ENCODE measurements around the gene CLPSL2. TPM values are rescaled to one million over a fixed set of nuclear protein-coding genes. Genes with fewer than 3 reads are reported as not detected.
"Not testable (repeated sequence)": the region's sequence is repeated elsewhere in the genome, so short reads cannot be mapped to it uniquely, and the experiment has no call there.

CLPSL2 gene, protein sequence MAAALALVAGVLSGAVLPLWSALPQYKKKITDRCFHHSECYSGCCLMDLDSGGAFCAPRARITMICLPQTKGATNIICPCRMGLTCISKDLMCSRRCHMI
- not detected in 2 replicates for total RNA-seq

DNA sequence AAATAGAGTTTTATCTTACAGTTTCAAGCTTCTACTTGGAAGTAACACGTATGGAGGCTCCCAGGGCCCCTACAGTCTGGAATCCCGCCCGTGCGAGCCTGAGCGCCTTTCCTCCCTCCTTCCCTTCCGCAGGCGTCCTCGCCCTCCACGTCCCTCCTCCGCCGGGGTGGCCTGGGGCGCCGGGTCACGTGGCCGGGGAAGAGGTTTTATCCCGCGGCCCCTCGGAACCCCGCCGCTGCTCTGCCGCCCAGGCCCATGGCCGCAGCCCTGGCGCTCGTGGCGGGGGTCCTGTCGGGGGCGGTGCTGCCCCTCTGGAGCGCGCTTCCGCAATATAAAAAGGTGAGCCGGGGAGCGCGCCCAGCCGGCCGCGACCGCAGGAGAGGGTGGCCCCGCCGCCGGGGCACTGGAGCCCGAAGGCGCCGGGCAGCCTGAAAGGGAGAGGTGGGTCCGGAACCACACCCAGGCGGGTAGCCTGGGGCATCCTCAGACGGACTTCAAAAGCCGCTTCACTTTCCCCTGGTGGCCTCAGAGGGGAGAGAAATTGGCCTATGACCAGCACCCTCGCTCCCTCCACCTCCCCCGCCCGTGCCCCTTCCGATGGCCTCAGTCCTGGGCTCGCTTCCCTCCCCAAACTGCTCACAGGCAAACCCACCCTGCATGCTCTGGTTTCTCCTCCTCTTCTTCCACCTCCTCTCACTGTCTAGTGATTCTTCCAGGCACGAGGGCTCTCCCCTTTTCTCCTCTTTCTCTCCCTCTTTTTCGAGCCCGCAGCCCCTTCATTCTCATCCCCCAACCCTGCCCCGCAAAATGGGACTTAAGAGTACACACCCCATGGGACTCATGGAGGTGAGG lies at the start of gene CLPSL2:
CLPSL2 (plus strand) TSS at position 235 of the 852 bp plus-strand sequence; CDS start at position 256, 21 bp downstream.
- H3K4me3 Mint-ChIP-seq, result peak within 1 kb of the TSS; percentile 69
- peaks cover 37% of the 10 kb centered on the region for H3K27me3 Mint-ChIP-seq
- H3K36me3 Mint-ChIP-seq (ENCODE audit: low read depth), result no peaks in the 10 kb centered on the region
- H3K4me1 Mint-ChIP-seq, result peaks cover 3% of the 10 kb centered on the region
- peak; percentile 61 for DNase-seq
- no peaks in the 10 kb centered on the region for H3K9me3 Mint-ChIP-seq
- intact Hi-C loops (cut with micrococcal nuclease), result no loop called here
- H3K27ac Mint-ChIP-seq, result no peak within 1 kb of the TSS

DNA sequence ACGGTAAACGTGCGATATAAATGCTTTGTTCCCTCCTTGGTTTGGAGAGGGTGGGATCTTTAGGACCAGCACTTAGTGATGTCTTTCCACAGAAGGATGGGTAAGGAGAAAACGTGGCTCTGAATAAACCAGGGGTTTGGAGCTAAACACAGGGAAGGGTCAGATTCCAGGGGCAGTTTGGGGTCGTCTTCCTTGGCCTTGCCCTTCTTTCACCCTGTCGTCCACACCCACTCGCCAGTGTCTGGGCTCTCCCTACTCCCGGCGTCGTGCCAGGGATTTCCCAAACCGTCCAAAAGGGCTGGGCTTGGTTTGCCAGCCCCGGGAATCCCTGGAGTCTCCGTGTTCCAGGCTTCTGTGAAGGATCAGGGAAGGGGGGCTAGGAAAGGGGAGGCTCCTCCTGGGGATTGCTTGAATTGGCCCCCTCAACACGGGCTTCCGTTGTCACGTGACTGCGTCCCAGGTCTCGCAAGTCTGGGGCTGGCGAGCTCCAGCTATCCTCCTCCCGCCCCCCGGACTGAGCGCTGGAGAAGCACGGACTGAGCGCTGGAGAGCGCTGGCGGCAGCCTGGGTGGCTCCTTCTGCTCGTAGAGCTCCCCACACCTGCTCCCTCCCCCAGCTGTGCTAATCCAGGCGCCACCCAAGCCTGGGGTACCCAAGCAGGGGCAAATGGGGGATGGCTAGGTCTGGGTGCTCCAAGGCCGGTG lies 49.0 kb upstream of the CLPSL2 start:
- H3K27me3 Mint-ChIP-seq, result no peaks in the 10 kb centered on the region
- H3K27ac Mint-ChIP-seq, result peak overlapping the region; percentile 84
- no peaks in the 10 kb centered on the region for H3K9me3 Mint-ChIP-seq
- intact Hi-C loops (cut with micrococcal nuclease), result loop anchor here (2.0 kb wide), 1 partner anchor 39 kb away; the partner anchor contains the start of gene FKBP5
- H3K4me3 Mint-ChIP-seq, result peak overlapping the region; percentile 65
- no peak for DNase-seq
- peaks cover 68% of the 10 kb centered on the region for H3K4me1 Mint-ChIP-seq
- no peaks in the 10 kb centered on the region for H3K36me3 Mint-ChIP-seq (ENCODE audit: low read depth)

DNA sequence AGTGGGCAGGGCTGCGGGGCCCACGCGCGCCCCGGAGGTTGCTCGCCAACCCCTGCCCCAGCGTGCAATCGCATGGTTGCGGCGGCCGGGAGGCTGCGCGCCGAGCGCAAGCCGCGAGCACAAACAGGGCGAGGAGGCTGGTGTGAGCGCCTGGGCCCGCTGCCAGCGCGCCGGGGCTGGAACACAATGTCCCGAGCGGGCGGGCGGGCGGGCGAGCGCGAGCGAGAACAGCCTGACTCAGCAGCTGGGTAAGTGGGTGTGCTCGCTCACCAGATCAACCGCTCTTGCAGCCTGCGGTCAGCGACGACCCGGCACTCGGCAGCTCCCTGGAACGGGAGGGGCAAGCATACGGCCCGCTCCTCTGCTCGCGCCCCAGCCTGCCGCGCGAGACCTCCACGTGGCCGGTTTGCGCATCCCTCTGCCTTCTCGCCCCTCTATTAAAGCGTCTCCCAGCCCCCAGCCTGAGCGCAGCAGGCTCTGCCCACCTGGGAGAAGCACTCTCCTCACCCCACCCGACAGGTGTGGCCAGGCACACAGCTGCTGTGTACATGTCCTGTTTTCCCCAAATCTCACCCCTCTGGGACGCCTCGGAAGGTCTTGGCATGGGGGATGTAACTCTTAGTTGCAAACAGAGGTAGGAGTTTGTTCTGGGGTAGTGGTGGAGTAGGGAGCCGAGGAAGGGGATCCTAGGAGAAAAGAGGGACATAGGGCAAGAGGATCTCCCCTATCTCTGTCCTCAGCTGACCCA lies 48.3 kb upstream of the CLPSL2 start:
- Mint-ChIP-seq H3K36me3 (ENCODE audit: low read depth) (no peaks in the 10 kb centered on the region), H3K27me3 (no peaks in the 10 kb centered on the region), H3K4me1 (peaks cover 73% of the 10 kb centered on the region), H3K9me3 (no peaks in the 10 kb centered on the region), H3K4me3 (peak overlapping the region; percentile 65), H3K27ac (peak overlapping the region; percentile 95)
- peak; percentile 95 for DNase-seq
- intact Hi-C loops (cut with micrococcal nuclease), result loop anchor here (1.0 to 2.0 kb wide), 4 partner anchors 9 to 425 kb away; partner anchors contain the start of gene FKBP5

DNA sequence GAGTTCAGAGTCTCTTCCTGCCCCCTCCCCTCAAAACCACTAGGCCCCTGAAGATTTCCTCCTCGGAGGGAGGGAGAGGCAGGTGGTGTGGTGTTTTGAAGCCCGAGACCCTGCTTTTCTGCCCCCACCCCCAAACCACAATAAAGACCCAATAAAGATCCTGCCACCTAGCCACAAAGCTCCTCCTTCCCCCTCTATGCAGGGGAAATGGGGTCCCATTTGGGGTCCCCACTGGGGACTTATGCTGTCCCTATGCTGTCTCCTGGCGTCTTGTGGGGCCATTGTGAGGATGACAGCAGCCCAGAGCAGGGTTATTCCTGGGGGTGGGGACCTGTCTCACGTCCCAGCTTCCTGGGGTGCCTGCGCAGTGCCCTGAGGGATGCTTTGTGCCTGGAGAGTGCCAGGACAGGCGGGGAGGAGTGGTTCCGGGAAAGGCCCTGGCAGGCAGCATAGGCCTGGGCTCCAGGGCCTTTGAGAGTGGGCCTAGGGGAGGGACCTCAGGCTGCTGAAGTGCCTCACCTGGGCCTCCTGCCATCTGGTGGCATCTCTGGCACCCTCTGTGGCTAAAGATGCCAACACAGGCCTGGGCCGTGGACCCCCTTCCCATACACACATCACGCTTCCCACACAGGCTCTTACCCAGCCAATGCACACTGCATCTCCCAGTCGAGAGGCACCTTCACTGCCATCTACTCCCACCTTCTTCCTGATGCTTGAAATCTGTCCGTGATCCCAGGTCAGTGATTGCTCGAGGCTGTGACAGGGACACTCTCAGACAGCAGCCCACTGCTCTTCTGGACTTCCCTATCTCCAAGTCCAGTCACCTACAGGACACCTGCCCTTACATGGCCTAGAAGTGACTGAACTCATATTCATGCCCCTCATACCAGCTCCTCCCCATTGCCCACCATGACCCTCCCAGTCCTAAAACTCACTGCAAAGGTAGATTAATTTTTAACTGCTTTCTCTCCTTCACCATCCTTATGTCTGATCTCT lies 47.4 kb upstream of the CLPSL2 start:
- intact Hi-C loops (cut with micrococcal nuclease), result loop anchor here (1.0 to 2.0 kb wide), 3 partner anchors 10 to 426 kb away; no protein-coding TSS in a partner anchor
- no peaks in the 10 kb centered on the region for H3K9me3 Mint-ChIP-seq
- peak; percentile 75 for DNase-seq
- H3K4me1 Mint-ChIP-seq, result peaks cover 71% of the 10 kb centered on the region
- H3K27me3 Mint-ChIP-seq, result no peaks in the 10 kb centered on the region
- no peaks in the 10 kb centered on the region for H3K36me3 Mint-ChIP-seq (ENCODE audit: low read depth)
- H3K4me3 Mint-ChIP-seq, result peak overlapping the region; percentile 65
- peak overlapping the region; percentile 95 for H3K27ac Mint-ChIP-seq

DNA sequence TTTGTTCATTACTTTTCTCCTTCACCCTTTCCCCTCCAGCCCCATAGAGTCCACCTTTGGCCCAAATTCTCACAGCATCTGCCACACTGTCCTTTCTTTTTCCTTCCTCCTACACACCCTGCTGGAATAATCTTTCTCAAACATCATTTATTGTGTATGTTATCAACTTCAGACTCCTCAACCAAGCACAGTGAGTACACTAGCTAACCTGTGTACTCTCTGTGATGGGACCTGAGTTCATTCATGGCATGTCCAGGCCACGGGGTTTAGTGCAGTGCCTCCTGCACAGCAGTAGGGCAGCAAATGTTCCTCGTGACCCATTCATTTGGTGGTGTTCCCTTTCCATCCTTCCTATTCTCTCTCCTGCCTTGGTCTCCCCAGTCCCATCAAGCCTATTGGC lies 46.7 kb upstream of the CLPSL2 start:
- Mint-ChIP-seq H3K36me3 (ENCODE audit: low read depth) (no peaks in the 10 kb centered on the region), H3K27me3 (no peaks in the 10 kb centered on the region), H3K27ac (peak overlapping the region; percentile 62), H3K4me3 (peak overlapping the region; percentile 62), H3K9me3 (no peaks in the 10 kb centered on the region), H3K4me1 (peaks cover 66% of the 10 kb centered on the region)
- no peak for DNase-seq
- intact Hi-C loops (cut with micrococcal nuclease), result loop anchor here (2.0 to 5.0 kb wide), 2 partner anchors 127 to 427 kb away; no protein-coding TSS in a partner anchor

DNA sequence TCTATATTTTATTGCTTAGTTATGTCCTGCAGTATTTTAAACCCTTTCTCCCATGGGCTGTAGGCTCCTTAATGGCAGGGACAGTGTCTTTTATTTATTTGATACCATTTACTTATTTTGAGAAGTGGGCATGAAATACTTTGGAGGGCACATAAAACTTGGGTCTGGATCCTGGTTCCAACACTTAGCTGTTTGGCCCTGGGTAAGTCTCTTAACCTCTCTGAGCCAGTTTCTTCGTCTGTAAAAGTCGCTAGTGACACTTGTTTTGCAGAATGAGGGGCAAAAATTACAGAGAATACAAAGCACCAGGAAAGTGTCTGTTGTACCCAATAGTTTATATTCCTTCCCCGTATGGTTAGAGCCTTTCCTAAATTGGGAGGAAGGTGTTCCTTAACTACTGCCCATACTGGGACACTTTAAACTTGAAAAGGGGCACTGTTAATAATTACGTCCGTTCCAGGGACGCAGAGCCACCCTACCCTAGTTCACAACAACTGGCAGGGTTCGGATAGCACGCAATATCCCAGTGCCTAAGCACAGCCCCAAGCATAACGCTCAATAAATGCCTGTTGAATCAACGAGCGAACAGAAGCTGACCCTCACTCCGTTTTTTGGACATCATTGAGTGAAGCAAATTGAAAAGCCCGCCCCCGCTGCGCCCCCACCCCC lies 45.5 kb upstream of the CLPSL2 start:
- peak overlapping the region; percentile 90 for H3K4me3 Mint-ChIP-seq
- DNase-seq, result no peak
- peaks cover 61% of the 10 kb centered on the region for H3K4me1 Mint-ChIP-seq
- intact Hi-C loops (cut with micrococcal nuclease), result loop anchor here (5.0 kb wide), 1 partner anchor 129 kb away; no protein-coding TSS in a partner anchor
- peak overlapping the region; percentile 94 for H3K27ac Mint-ChIP-seq
- H3K9me3 Mint-ChIP-seq, result no peaks in the 10 kb centered on the region
- H3K27me3 Mint-ChIP-seq, result no peaks in the 10 kb centered on the region
- no peaks in the 10 kb centered on the region for H3K36me3 Mint-ChIP-seq (ENCODE audit: low read depth)

DNA sequence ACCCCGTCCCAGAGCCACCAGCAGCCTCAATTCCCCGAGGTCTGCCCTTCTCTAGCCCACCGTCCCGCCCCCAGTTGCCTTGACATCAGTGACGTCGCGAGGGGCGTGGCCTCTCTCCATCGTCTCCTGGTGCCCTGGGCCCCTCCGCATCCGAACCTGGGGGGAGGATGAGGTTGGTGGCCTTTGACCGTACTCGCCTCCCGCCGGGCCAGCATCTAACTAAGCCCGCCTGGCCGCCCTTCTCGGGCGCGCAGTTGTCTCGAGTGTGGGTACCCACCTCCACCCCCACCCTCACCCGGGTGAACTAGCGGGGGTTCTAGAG lies 45.0 kb upstream of the CLPSL2 start:
- intact Hi-C loops (cut with micrococcal nuclease), result loop anchor here (5.0 kb wide), 1 partner anchor 129 kb away; no protein-coding TSS in a partner anchor
- H3K4me1 Mint-ChIP-seq, result peaks cover 60% of the 10 kb centered on the region
- no peaks in the 10 kb centered on the region for H3K36me3 Mint-ChIP-seq (ENCODE audit: low read depth)
- peak overlapping the region; percentile 90 for H3K4me3 Mint-ChIP-seq
- DNase-seq, result peak; percentile 99
- H3K9me3 Mint-ChIP-seq, result no peaks in the 10 kb centered on the region
- no peaks in the 10 kb centered on the region for H3K27me3 Mint-ChIP-seq
- H3K27ac Mint-ChIP-seq, result peak overlapping the region; percentile 94

DNA sequence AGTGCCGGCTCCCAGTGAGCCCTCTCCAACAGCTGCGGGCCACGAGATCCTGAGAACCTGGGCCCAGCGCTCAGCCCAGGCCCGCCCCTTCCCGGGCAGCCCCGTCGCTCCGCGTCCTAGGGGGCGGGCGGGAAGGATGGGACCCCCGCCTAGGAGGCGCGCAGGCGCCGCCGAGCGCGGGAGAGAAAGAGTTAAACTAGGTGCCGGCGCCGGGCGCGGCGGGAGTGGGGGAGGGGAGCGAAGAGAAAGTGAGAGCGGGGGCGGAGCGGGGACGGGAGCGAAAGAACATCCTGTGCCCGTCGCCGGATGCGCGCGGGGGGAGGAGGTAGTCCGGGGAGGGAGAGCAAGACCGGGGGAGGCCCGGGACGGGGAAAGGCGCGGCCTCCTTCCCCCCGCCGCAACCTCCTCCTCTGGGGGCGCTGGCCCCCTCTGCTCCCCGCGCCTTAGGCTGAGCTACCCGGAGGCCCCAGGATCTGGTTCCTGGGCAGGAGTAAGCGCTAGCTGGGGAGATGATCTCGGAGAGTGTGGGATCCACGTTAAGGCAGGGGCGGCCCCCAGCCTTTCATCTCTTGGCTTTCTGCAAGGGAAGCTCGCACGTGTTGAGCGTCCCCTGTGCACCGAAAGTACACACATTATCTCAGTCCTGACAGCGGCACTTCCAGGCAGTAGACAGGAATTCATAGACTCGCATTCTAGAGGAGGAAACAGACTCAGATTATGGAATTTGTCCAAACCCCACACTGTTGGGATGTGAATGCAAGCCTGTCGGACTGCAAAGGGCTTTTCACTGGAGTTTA lies 44.5 kb upstream of the CLPSL2 start:
- Mint-ChIP-seq H3K27ac (peak overlapping the region; percentile 94), H3K9me3 (no peaks in the 10 kb centered on the region), H3K27me3 (no peaks in the 10 kb centered on the region), H3K4me1 (peaks cover 56% of the 10 kb centered on the region), H3K36me3 (ENCODE audit: low read depth) (no peaks in the 10 kb centered on the region), H3K4me3 (peak overlapping the region; percentile 90)
- intact Hi-C loops (cut with micrococcal nuclease), result loop anchor here (1.0 to 5.0 kb wide), 3 partner anchors 13 to 130 kb away; no protein-coding TSS in a partner anchor
- peak; percentile 98 for DNase-seq

DNA sequence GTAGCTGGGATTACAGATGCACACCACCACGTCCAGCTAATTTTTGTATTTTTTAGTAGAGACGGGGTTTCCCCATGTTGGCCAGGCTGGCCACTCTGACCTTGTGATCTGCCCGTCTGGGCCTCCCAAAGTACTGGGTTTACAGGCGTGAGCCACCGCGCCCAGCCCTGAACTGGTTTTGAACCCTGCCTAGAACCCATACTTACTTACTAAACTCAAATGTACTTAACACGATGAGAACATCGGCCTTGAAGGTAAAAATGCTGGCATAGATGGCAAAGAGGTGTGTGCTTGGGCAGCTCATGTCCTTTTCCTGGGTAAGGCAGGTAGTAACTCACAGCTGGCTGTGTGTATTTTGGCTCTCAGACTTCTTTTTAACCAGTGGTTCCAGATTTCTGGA lies 42.8 kb upstream of the CLPSL2 start:
- no peak for DNase-seq
- no peak overlapping the region for H3K4me3 Mint-ChIP-seq
- H3K27me3 Mint-ChIP-seq, result no peaks in the 10 kb centered on the region
- peaks cover 49% of the 10 kb centered on the region for H3K4me1 Mint-ChIP-seq
- H3K9me3 Mint-ChIP-seq, result no peaks in the 10 kb centered on the region
- no peaks in the 10 kb centered on the region for H3K36me3 Mint-ChIP-seq (ENCODE audit: low read depth)
- no peak overlapping the region for H3K27ac Mint-ChIP-seq
- intact Hi-C loops (cut with micrococcal nuclease), result loop anchor here (2.0 to 5.0 kb wide), 2 partner anchors 15 to 131 kb away; no protein-coding TSS in a partner anchor

DNA sequence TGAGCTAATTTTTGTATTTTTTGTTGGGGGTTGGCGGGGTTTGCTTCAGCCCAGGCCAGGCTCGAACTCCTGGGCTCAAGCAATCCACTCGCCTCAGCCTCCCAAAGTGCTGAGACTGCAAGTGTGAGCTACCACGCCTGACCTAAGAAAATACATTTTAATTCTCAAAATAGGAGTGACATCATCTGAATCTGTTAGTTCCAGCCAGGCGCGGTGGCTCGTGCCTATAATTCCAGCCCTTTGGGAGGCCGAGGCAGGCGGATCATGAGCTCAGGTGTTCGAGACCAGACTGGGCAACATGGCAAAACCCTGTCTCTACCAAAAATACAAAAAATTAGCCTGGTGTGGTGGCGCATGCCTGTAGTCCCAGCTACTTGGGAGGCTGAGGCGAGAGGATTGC lies 42.1 kb upstream of the CLPSL2 start:
- not testable (repeated sequence) for H3K4me3 Mint-ChIP-seq; H3K36me3 Mint-ChIP-seq (ENCODE audit: low read depth); DNase-seq; H3K9me3 Mint-ChIP-seq; H3K27me3 Mint-ChIP-seq; H3K27ac Mint-ChIP-seq
- H3K4me1 Mint-ChIP-seq, result peaks cover 43% of the 10 kb centered on the region
- intact Hi-C loops (cut with micrococcal nuclease), result loop anchor here (5.0 kb wide), 1 partner anchor 132 kb away; no protein-coding TSS in a partner anchor

DNA sequence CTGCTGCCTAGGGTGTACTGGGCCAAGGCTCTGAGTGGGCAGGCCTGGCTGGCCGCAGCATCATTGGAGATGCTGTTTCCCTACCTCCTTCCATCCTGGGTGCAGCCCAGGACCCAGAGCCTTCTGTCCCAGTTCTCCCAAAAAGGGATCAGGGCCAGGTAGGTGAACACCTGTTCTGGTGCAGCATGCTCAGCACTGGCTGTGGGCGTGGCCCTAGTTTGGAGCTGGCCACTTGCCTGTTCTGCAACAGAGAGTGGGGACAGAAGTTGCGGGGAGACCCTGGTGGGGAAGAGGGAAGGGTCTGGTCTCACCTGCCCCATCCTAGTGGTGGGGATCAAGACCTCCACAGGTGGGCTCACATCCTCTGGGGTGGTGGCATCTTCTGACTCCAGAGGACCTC lies 40.9 kb upstream of the CLPSL2 start:
- H3K4me1 Mint-ChIP-seq, result peaks cover 35% of the 10 kb centered on the region
- intact Hi-C loops (cut with micrococcal nuclease), result no loop called here
- H3K27ac Mint-ChIP-seq, result no peak overlapping the region
- no peaks in the 10 kb centered on the region for H3K27me3 Mint-ChIP-seq
- H3K4me3 Mint-ChIP-seq, result no peak overlapping the region
- no peaks in the 10 kb centered on the region for H3K36me3 Mint-ChIP-seq (ENCODE audit: low read depth)
- no peaks in the 10 kb centered on the region for H3K9me3 Mint-ChIP-seq
- no peak for DNase-seq
